Epithelial cell of prostate (primary cell): ENCODE results near the gene THSD8.
"Not testable (repeated sequence)": the region's sequence is repeated elsewhere in the genome, so short reads cannot be mapped to it uniquely, and the experiment has no call there.

Experiments
- DNase-seq: peaks from one replicate; pipeline ENCODE4 v3.0.0-alpha.2; 2011; ENCODE audit warnings: low read depth, low spot score
- H3K27ac ChIP-seq: fragments of 450-650 bp; 2 replicates; pipeline ENCODE4 v1.5.1; 2017; ENCODE audit warnings: mild to moderate bottlenecking

The THSD8 gene

DNA sequence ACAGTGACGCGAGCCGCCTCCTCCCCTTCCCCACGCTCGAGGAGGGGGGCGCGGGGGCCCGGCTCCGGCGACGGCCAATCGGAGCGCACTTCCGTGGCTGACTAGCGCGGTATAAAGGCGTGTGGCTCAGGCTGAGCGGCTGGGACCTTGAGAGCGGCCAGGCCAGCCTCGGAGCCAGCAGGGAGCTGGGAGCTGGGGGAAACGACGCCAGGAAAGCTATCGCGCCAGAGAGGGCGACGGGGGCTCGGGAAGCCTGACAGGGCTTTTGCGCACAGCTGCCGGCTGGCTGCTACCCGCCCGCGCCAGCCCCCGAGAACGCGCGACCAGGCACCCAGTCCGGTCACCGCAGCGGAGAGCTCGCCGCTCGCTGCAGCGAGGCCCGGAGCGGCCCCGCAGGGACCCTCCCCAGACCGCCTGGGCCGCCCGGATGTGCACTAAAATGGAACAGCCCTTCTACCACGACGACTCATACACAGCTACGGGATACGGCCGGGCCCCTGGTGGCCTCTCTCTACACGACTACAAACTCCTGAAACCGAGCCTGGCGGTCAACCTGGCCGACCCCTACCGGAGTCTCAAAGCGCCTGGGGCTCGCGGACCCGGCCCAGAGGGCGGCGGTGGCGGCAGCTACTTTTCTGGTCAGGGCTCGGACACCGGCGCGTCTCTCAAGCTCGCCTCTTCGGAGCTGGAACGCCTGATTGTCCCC, 10.4 kb upstream of the THSD8 start, which contains the start of gene JUNB:
Gene JUNB, plus strand, starts transcription at position 142 of the 706 bp plus-strand sequence. Its CDS starts 286 bp downstream, at position 428.
- peak; percentile 89 for DNase-seq
- peak within 1 kb of the TSS; percentile 100 for H3K27ac ChIP-seq

DNA sequence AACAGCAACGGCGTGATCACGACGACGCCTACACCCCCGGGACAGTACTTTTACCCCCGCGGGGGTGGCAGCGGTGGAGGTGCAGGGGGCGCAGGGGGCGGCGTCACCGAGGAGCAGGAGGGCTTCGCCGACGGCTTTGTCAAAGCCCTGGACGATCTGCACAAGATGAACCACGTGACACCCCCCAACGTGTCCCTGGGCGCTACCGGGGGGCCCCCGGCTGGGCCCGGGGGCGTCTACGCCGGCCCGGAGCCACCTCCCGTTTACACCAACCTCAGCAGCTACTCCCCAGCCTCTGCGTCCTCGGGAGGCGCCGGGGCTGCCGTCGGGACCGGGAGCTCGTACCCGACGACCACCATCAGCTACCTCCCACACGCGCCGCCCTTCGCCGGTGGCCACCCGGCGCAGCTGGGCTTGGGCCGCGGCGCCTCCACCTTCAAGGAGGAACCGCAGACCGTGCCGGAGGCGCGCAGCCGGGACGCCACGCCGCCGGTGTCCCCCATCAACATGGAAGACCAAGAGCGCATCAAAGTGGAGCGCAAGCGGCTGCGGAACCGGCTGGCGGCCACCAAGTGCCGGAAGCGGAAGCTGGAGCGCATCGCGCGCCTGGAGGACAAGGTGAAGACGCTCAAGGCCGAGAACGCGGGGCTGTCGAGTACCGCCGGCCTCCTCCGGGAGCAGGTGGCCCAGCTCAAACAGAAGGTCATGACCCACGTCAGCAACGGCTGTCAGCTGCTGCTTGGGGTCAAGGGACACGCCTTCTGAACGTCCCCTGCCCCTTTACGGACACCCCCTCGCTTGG, 9.6 kb upstream of the THSD8 start:
- no peak for DNase-seq
- peak overlapping the region; percentile 100 for H3K27ac ChIP-seq

DNA sequence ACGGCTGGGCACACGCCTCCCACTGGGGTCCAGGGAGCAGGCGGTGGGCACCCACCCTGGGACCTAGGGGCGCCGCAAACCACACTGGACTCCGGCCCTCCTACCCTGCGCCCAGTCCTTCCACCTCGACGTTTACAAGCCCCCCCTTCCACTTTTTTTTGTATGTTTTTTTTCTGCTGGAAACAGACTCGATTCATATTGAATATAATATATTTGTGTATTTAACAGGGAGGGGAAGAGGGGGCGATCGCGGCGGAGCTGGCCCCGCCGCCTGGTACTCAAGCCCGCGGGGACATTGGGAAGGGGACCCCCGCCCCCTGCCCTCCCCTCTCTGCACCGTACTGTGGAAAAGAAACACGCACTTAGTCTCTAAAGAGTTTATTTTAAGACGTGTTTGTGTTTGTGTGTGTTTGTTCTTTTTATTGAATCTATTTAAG, 9.0 kb upstream of the THSD8 start:
- H3K27ac ChIP-seq: peak overlapping the region; percentile 100
- no peak for DNase-seq

DNA sequence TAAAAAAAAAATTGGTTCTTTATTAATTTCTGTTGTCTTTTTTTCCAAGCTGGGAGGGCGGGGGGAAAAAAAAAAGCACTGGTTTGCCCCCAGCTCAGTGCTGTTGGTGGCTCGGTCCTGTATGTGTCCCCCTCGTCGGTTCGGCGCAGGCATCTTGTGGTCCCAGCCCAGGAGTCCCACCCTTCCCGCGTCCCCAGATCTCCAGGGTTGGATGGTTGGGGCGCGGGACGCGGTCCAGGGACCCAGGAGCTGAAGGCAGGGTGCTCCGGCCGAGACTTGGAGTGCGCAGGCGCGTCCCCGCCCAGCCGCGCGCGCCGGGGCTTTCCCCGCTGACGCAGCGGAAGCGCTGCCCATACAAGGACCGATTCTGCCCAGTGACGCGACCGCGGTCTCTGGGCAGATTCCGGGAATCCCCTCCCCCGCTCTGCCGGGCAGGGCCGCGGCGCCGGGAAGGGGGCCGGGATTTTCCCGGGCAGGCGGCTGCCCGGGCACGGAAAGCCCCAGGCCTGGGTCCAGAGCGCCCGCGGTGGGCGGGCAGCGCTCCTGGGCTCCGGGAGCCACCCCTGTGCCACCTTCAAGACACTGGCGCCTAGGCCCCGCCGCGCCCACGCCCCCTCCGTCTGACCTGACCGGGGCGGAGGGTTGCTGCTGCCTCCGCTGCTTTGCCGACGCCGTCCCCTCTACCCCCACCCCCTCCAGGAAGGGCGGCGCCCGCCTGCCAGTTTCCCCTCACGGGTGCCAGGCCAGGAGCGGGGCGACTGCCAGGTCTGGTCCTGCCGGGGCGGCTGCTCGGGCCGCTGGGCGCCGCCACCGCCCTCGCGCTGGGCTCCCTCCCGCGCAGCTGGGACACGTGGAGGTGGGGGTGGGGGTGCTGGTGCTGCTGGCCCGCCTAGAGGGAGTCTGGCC, 8.3 kb upstream of the THSD8 start:
- DNase-seq: peak; percentile 82

DNA sequence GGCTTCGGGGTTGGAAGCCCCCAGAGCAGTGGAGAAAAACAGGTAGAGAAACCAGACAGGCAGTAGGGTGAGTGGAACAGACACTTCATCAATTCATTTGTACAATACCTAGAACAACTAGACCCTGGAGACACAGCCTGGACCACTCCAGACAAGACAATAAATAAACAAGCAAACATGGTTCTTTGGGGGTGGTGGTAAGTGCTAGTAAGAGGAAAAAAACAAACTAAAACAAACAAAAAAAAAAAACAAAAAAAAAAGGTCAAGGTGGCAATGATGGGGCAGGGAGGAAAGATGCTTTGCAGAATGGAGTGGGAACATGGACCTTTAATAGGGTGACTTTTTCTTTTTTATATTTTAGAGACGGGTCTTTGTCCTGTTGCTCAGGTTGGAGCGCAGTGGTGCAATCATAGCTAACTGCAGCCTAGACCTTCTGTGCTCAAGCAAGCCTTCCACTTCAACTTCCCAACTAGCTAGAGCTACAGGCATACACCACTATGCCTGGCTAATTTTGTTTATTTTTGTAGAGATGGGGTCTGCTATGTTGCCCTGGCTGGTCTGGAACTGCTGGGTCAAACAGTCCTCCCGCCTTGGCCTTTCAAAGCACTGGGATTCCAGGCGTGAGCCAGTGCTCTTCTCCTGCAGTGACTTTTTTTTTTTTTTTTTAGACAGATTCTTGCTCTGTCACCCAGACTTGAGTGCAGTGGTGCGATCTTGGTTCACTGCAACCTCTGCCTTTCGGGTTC, 7.5 kb upstream of the THSD8 start:
- DNase-seq: no peak
- H3K27ac ChIP-seq: peak overlapping the region; percentile 100

More for the DNA sequence above, 8.3 kb upstream of the THSD8 start:
- peak overlapping the region; percentile 100 for H3K27ac ChIP-seq

DNA sequence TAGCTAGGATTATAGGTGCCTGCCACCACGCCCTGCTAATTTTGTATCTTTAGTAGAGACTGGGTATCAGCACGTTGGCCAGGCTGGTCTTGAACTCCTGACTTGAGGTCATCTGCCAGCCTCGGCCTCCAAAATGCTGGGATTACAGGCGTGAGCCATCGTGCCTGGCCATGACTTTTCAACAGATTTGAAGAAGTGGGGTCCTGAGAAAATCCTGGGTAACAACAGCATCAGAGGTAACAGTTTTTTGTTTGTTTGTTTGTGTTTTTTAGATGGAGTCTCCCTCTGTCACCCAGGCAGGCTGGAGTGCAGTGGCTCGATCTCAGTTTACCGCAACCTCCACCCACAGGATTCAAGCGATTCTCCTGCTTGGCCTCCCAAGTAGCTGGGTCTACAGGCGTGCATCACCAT, 6.9 kb upstream of the THSD8 start:
- peak overlapping the region; percentile 100 for H3K27ac ChIP-seq

DNA sequence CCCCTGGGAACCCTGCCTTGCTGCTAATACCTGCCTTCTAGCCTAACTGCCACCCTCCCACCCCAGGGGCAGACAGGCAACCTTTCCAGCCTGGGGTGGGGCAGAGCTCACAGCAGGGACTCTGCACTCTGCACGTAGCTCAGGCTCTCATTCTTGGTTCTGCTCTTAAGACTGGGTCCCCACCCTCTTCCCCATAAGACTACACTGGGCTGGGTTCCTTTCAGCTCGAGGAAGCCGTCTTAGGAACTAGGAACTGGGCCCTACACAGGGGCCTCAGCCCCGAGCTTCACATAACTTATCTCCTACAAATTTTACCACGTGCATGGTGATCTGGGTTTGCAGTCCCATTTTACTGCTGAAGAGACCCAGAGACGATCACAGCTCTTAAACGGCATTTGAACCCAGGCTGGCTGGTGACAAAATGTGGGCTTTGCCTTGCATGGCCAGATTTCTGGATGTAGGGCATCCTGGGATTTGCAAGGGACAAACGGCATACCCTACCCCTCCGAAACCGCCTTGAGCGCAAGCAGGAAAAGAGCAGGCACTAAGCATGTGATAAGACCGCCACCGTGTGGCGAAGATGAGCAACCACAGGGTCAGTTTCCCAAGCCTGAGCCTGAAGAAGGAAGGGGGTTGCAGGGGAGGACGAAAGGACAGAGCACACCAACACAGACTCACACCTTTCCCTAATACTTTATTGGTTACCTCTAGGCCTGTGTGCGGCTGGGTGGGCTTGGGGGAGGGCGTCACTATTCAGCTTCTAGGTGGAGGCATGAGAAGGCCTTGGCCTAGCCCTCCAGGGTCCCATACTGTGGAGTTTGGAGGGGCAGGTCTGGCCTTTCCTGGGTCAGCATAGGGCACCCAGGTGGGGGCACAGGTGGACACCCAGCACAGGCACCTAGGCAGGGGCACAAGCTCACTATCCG, 5.5 kb upstream of the THSD8 start:
- peak overlapping the region; percentile 100 for H3K27ac ChIP-seq
- no peak for DNase-seq

More for the DNA sequence above, 6.9 kb upstream of the THSD8 start:
- no peak for DNase-seq

DNA sequence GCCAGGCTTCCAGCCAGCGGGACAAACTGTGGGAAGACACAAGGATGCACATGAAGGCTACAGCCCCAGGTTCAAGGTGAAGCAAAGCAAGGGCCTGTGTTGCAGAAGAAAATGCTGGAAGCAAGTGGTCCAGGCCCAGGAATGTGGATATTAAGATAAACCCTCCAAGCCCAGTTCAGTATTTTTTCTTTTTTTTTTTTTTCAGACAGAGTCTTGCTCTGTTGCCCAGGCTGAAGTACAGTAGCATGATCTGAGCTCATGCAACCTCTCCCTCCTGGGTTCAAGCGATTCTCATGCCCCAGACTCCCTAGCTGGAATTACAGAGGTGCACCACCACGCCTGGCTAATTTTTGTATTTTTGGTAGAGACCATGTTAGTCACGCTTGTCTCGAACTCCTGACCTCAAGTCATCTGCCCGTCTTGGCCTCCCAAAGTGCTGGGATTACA, 4.7 kb upstream of the THSD8 start:
- no peak overlapping the region for H3K27ac ChIP-seq
- DNase-seq: no peak

DNA sequence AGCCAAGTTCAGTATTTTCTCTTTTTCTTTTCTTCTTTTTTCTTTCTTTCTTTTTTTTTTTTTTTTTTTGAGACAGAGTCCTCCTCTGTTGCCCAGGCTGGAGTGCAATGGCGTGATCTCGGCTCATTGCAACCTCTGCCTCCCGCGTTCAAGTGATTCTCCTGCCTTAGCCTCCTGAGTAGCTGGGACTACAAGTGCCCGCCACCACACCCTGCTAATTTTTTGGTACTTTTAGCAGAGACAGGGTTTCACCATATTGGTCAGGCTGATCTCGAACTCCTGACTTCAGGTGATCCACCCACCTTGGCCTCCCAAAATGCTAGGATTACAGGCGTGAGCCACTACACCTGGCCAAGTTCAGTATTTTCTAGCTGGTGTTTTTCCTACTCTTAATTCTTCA, 4.3 kb upstream of the THSD8 start:
- H3K27ac ChIP-seq, DNase-seq: not testable (repeated sequence)

DNA sequence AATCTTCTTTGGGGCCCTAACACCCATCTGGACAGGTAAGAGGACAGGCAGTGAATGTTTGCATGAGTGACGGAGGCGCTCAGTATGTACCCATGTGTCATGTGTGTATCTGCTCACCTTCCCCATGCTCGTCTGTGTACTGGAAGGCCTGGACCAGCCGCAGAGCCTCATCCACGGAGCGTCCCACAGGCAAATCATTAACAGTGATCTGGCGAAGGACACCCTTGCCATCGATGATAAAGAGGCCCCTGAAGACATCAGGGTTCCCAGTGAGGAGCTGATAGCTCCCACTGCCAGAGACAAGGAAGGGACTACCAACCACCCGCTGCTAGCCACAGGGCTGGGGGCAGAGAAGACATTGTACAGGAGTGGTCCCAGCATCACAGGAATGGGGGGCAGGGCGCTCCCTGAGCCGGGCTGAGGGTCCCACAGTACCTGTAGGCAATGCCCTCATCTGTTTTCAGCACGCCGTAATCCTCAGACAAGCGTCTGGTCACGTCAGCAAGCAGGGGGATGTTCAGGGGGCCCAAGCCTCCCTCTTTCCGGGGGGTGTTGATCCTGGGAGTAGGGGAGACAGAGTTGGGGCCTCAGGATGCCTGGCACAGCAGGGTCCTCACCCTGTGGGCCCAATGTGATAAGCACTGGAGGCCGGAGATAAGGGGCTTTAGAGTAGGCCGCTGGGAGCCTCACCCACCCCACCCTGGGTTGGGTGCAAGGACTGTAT, 2.0 kb upstream of the THSD8 start:
- H3K27ac ChIP-seq: no peak overlapping the region
- DNase-seq: no peak

DNA sequence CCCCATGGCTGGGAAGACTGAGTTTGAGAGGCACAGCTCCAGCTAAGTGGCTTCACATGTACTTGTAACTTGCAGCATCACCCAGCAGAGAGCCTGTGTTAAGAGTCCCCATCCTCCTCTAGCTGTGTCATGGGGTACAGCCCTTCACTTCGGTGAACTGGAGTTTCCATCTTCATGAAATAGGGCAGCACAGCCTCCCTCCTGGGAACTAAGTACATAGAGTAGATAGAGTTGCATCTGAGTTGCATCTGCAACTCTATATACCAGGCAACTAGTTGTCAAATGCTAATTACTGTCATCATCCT, 1.5 kb upstream of the THSD8 start:
- DNase-seq: no peak
- H3K27ac ChIP-seq: no peak overlapping the region

DNA sequence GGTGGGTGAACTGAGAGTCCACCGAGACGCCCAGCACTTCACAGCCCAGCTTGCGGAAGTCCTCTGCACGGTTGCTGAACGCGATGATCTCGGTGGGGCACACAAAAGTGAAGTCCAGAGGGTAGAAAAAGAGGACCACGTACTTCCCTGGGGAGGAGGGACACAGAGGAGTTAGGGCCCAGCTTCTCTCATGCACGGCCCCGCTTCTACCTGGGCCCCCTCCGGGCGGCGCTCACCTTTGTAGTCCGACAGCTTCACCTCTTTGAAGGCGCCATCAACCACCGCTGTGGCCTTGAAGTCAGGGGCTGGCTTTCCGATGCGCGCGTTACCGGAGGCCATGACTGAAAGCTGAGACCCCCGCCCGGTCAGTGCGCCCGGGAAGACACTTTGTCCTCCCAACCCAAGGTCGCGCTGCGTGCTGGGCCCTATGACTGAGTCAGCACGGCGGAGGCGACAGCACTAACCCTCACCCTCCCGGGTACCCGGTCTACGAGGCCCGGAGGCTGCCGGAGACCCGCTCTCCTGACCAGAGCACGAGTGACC, 875 bp upstream of the THSD8 start:
- no peak overlapping the region for H3K27ac ChIP-seq
- DNase-seq: no peak

DNA sequence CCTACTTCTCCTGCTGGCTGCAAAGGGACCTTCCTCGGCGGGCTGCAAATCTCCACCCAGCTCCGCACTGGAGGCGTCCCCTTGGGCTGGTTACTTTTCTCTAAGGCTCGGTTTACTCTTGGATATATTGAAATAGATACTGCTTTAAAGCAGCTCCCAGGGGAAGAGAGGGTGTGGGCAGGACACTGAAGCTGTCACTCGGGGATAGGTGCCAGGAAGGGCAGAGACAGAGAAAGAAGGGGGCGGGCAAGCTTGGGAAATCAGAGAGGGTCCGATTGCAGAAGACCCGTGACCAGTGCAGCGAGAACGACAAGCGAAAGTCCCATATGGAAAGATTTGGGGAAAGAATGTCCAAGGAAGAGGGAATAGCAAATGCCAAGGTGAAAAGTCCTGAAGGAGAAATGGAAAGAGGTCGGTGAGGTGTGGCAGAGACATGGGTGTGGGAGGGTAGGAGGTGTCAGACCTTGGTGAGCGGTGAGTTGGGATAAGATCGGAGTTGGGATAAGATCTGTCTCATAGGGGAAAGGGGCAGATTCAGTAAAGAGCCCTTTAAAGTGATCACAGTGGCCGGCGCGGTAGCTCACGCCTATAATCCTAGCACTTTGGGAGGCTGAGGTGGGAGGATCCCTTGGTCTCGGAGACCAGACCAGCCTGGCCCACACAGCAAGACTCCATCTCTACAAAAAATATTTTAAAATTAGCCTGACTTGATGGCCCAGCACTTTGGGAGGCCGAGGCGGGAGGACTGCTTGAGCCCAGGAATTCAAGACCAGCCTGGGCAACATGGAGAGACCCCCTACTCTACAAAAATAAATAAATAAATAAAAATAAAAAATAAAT, 618 bp downstream of the THSD8 start:
- DNase-seq: no peak
- no peak overlapping the region for H3K27ac ChIP-seq

DNA sequence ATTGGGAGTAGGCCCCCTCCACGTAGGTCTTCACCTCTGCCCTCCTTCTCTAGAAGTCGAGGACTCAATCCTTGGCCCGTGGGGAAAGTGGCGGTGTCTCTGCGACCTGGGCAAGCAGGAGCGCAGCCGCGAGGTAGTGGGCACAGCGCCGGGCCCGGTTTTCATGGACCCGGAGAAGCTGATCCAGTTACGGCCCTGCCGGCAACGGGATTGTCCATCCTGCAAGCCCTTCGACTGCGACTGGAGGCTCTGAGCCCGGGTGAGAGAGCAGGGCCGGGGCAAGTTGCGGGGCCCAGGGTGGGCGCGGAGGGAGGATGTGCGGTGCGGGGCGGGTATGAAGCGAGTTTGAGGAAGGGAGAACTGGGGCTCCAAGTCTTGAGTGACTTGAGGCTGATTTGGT, 2.2 kb downstream of the THSD8 start:
- DNase-seq: no peak
- H3K27ac ChIP-seq: no peak overlapping the region

DNA sequence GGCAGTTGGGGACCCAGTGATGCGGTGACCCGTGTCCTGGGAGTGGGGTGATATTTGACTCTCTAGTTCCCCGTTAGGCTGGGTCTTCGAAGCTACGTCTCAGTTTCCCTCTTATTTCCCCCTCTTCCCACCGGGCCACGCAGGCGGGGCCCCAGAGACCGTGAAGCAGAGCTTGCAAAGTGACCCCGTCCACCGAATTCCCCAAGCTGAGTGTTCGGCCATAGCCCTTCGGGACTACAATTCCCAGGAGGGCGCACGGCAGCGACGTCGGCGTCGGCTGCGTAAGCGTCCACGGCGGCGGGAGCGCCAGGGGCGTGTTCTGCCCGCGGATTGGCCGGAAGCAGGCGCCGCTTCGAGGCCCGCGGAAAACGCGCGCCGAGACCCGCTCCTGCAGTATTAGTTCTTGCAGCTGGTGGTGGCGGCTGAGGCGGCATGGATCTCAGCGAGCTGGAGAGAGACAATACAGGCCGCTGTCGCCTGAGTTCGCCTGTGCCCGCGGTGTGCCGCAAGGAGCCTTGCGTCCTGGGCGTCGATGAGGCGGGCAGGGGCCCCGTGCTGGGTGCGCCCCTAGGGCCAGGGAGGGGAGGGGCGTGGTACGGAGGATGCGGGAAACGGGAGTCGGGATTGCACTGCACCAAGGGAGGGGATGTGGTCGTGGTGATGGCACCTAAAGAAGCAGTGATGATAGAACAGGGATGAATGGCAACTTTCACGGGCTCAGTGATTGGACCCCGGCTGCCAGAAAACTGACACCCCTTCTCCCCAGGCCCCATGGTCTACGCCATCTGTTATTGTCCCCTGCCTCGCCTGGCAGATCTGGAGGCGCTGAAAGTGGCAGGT, 4.6 kb downstream of the THSD8 start, which contains the start of gene RNASEH2A:
Gene RNASEH2A, plus strand, starts transcription at position 343 of the 840 bp plus-strand sequence. Its CDS starts 90 bp downstream, at position 433.
- DNase-seq: peak; percentile 57
- H3K27ac ChIP-seq: no peak within 1 kb of the TSS

DNA sequence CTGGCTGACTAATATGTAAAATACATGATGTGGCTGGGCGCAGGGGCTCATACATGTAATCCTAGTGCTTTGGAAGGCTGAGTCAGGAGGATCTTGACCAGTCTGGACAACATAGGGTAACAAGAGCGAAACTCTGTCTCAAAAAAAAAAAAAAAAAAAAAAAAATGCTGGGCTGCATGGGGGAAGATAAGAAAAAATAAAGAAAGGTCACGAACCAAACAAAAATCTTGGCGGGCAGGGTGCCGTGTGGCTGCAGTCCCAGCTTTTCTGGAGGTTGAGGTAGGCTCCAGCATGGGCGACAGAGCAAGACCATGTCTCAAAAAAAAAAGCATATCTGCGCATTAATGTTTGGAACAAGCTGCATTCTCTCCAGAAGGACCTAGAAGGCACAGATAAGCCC, 13.2 kb downstream of the THSD8 start:
- H3K27ac ChIP-seq: no peak overlapping the region
- no peak for DNase-seq
